Measurements from ENCODE around the gene TAAR1. TPM values are rescaled to one million over a fixed set of nuclear protein-coding genes. Genes with fewer than 3 reads are reported as not detected.

TAAR1 gene
- total and polyA plus RNA-seq, 10 of the 15 experiments (the other 5 are each of a cell fraction or from before 2014, with no cell fraction given): not detected

DNA sequence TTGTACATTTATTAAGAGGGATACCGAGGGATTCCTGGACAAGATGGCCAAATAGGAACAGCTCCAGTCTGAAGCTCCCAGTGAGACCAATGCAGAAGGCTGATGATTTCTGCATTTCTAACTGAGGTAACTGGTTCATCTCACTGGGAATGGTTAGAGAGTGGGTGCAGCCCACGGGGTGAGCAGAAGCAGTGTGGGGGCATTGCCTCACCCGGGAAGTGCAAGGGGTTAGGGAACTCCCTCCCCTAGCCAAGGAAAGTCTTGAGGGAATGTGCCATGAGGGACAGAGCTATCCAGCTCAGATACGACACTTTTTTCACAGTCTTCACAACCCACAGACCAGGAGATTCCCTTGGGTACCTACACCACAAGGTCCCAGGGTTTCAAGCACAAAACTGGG lies 24.2 kb downstream of the TAAR1 start:
- ChIA-PET SMC1A (ENCODE audit: uncharacterized antibody, unreplicated experiment) (interaction anchor here (0.9 to 1.4 kb wide), 4 partner anchors 14 to 679 kb away, joined by 3 to 4 read pairs (median 3); no protein-coding TSS in a partner anchor), RAD21 (ENCODE audit: unreplicated experiment) (no interaction called here), POLR2A (no interaction called here), CTCF (interaction anchor here (2.2 kb wide), 1 partner anchor 104 kb away, joined by 5 read pairs; no protein-coding TSS in a partner anchor)
- TF ChIP-seq HDAC6 (IDR thresholded peaks at IDR 0.05; ENCODE audit: unreplicated experiment) (no peak), HCFC1 (IDR thresholded peaks at IDR 0.05; ENCODE audit: low read length) (no peak), NFIC (IDR thresholded peaks at IDR 0.05; ENCODE audit: low read depth, low read length) (no peak), ZNF217 (IDR thresholded peaks at IDR 0.05) (no peak)
- Histone ChIP-seq H4K20me1 (ENCODE audit: control insufficient read depth, insufficient read depth) (no peaks in the 10 kb centered on the region), H3K4me3 (no peak overlapping the region), H3K9me3 (replicated peaks; ENCODE audit: control insufficient read depth, insufficient read depth, low read length) (no peaks in the 10 kb centered on the region), H2AFZ (ENCODE audit: control insufficient read depth, low read depth, low read length) (no peak overlapping the region), H3K4me1 (ENCODE audit: control insufficient read depth, insufficient read depth, low read length) (no peaks in the 10 kb centered on the region), H3K79me2 (ENCODE audit: control insufficient read depth, insufficient read depth, low read length) (no peaks in the 10 kb centered on the region), H3K27ac (ENCODE audit: control insufficient read depth, insufficient read depth) (no peak overlapping the region), H3K4me2 (ENCODE audit: control insufficient read depth, insufficient read depth) (no peak overlapping the region), H3K27me3 (replicated peaks in 1 of 2; ENCODE audit: control insufficient read depth in 2 of 2, insufficient read depth in 2 of 2, low read length in 1 of 2) (no peaks in the 10 kb centered on the region), H3K9ac (ENCODE audit: control insufficient read depth, insufficient read depth, low read length) (no peak overlapping the region), H3K36me3 (ENCODE audit: control insufficient read depth in 2 of 2, insufficient read depth in 2 of 2, low read length in 1 of 2) (no peaks in the 10 kb centered on the region)
- intact Hi-C loops (cut with micrococcal nuclease; ENCODE audit: unreplicated experiment): no loop called here
- in situ Hi-C loops (cut with MboI): no loop called here
- BruUV-seq (replicated peaks): no TSS peak
- FAIRE-seq: no peak
- WGBS (ENCODE audit: insufficient coverage, insufficient replicate concordance, low lambda C conversion rate, missing lambda C conversion rate): 18% methylated on average over 4 of the region's 4 CpGs
- ATAC-seq: no peak
- no peak for DNase-seq (ENCODE audit: low read depth, low spot score)

- BruUV-seq (replicated peaks): no TSS peak
- POLR2A ChIA-PET: no interaction called here
- TF ChIP-seq HCFC1 (IDR thresholded peaks at IDR 0.05; ENCODE audit: low read length): no peak
- TF ChIP-seq HDAC2 (IDR thresholded peaks at IDR 0.05): no peak
- no peak for TF ChIP-seq NBN (IDR thresholded peaks at IDR 0.05)
- TF ChIP-seq IKZF2 (IDR thresholded peaks at IDR 0.05): no peak
- no peak for TF ChIP-seq BACH1 (IDR thresholded peaks at IDR 0.05; ENCODE audit: borderline replicate concordance)
- no peak for TF ChIP-seq CBX3 (IDR thresholded peaks at IDR 0.05; ENCODE audit: borderline replicate concordance, low read depth)
- TF ChIP-seq USF2 (IDR thresholded peaks at IDR 0.05; ENCODE audit: borderline replicate concordance, low read depth, low read length): no peak
- TF ChIP-seq ZZZ3 (IDR thresholded peaks at IDR 0.05; ENCODE audit: control insufficient read depth, insufficient read length, low read depth): no peak
- TF ChIP-seq E2F4 (IDR thresholded peaks at IDR 0.05; ENCODE audit: low read depth, low read length): no peak
- no peak for TF ChIP-seq BHLHE40 (IDR thresholded peaks at IDR 0.05; ENCODE audit: borderline replicate concordance in 1 of 2, low read depth in 2 of 2, low read length in 1 of 2)
- no peak for TF ChIP-seq DPF2 (IDR thresholded peaks at IDR 0.05)
- no peak for TF ChIP-seq RFX5 (IDR thresholded peaks at IDR 0.05; ENCODE audit: low read depth, low read length)
- no peak for TF ChIP-seq YY1 (IDR thresholded peaks at IDR 0.05; ENCODE audit: low read depth, low read length)
- TF ChIP-seq TCF7 (IDR thresholded peaks at IDR 0.05; ENCODE audit: borderline replicate concordance): no peak
- no peak for TF ChIP-seq ZNF217 (IDR thresholded peaks at IDR 0.05)
Observed at GRCh38 chr6:132633362-132633761, 25.6 kb downstream of the TAAR1 start.

More at GRCh38 chr6:132633362-132633761, 25.6 kb downstream of the TAAR1 start:
- DNase-seq (ENCODE audit: low read depth, low spot score) (no peak), ATAC-seq (no peak), FAIRE-seq (no peak)
- ChIA-PET RAD21 (ENCODE audit: unreplicated experiment) (no interaction called here), SMC1A (ENCODE audit: uncharacterized antibody, unreplicated experiment) (interaction anchor here (1.4 kb wide), 1 partner anchor 16 kb away, joined by 4 read pairs; no protein-coding TSS in a partner anchor), CTCF (interaction anchor here (1.3 to 2.2 kb wide), 3 partner anchors 11 to 353 kb away, joined by 3 to 7 read pairs (median 5); no protein-coding TSS in a partner anchor)
- intact Hi-C loops (cut with micrococcal nuclease; ENCODE audit: unreplicated experiment): no loop called here
- in situ Hi-C loops (cut with MboI): no loop called here
- 52% methylated on average over 2 of the region's 2 CpGs for WGBS (ENCODE audit: insufficient coverage, insufficient replicate concordance, low lambda C conversion rate, missing lambda C conversion rate)
- H3K27me3 ChIP-seq (replicated peaks in 1 of 2; ENCODE audit: control insufficient read depth in 2 of 2, insufficient read depth in 2 of 2, low read length in 1 of 2): no peaks in the 10 kb centered on the region; a peak in 1 of 4 replicates
- no peaks in the 10 kb centered on the region for H3K4me1 ChIP-seq (ENCODE audit: control insufficient read depth, insufficient read depth, low read length)
- no peaks in the 10 kb centered on the region for H3K36me3 ChIP-seq (ENCODE audit: control insufficient read depth in 2 of 2, insufficient read depth in 2 of 2, low read length in 1 of 2)
- H3K9ac ChIP-seq (ENCODE audit: control insufficient read depth, insufficient read depth, low read length): no peak overlapping the region
- H3K9me3 ChIP-seq (replicated peaks; ENCODE audit: control insufficient read depth, insufficient read depth, low read length): no peaks in the 10 kb centered on the region
- no peak overlapping the region for H3K27ac ChIP-seq (ENCODE audit: control insufficient read depth, insufficient read depth)
- H2AFZ ChIP-seq (ENCODE audit: control insufficient read depth, low read depth, low read length): no peak overlapping the region
- no peak overlapping the region for H3K4me2 ChIP-seq (ENCODE audit: control insufficient read depth, insufficient read depth)
- H3K4me3 ChIP-seq: no peak overlapping the region
- H3K79me2 ChIP-seq (ENCODE audit: control insufficient read depth, insufficient read depth, low read length): no peaks in the 10 kb centered on the region
- H4K20me1 ChIP-seq (ENCODE audit: control insufficient read depth, insufficient read depth): no peaks in the 10 kb centered on the region
